CD4-positive, alpha-beta T cell treated with Interleukin-10 for 1 hour (primary cell): ENCODE data around the gene ITPRID1.

Source experiments
- DNase-seq: peaks from one replicate; pipeline ENCODE4 v3.0.0-alpha.2; 2020

ITPRID1 gene

GRCh38 chr7:31642681-31643115 is 128.8 kb downstream of the ITPRID1 start:
- no peak for DNase-seq

GRCh38 chr7:31646942-31647341 is 133.1 kb downstream of the ITPRID1 start:
- no peak for DNase-seq

GRCh38 chr7:31647511-31647910 is 133.6 kb downstream of the ITPRID1 start:
- no peak for DNase-seq

GRCh38 chr7:31648288-31648687 is 134.4 kb downstream of the ITPRID1 start:
- DNase-seq: no peak

- no peak for DNase-seq
Observed at GRCh38 chr7:31648880-31649279, 135.0 kb downstream of the ITPRID1 start.

GRCh38 chr7:31651234-31652062 is 137.6 kb downstream of the ITPRID1 start:
- DNase-seq: no peak

- no peak for DNase-seq
Observed at GRCh38 chr7:31652063-31652326, 138.1 kb downstream of the ITPRID1 start.

- no peak for DNase-seq
Observed at GRCh38 chr7:31663072-31663471, 149.2 kb downstream of the ITPRID1 start.

GRCh38 chr7:31664890-31665289 is 151.0 kb downstream of the ITPRID1 start:
- no peak for DNase-seq

- DNase-seq: no peak
Observed at GRCh38 chr7:31665546-31665945, 151.7 kb downstream of the ITPRID1 start.

- no peak for DNase-seq
Observed at GRCh38 chr7:31669461-31669860, 155.6 kb downstream of the ITPRID1 start.

- DNase-seq: no peak
Observed at GRCh38 chr7:31679574-31680305, 165.8 kb downstream of the ITPRID1 start.

GRCh38 chr7:31683445-31684225 is 169.7 kb downstream of the ITPRID1 start:
- no peak for DNase-seq

- DNase-seq: no peak
Observed at GRCh38 chr7:31687024-31687748, 173.3 kb downstream of the ITPRID1 start, which contains the start of gene PPP1R17. Gene PPP1R17, plus strand, starts transcription at chr7:31687215. Its CDS starts 5,227 bp downstream, at chr7:31692442.

GRCh38 chr7:31688372-31688771 is 174.5 kb downstream of the ITPRID1 start:
- peak; percentile 2 for DNase-seq

- no peak for DNase-seq
Observed at GRCh38 chr7:31688996-31689395, 175.1 kb downstream of the ITPRID1 start.

GRCh38 chr7:31690935-31691334 is 177.0 kb downstream of the ITPRID1 start:
- no peak for DNase-seq

- DNase-seq: no peak
Observed at GRCh38 chr7:31692451-31692850, 178.6 kb downstream of the ITPRID1 start.

- DNase-seq: no peak
Observed at GRCh38 chr7:31692871-31693270, 179.0 kb downstream of the ITPRID1 start.

- DNase-seq: no peak
Observed at GRCh38 chr7:31695859-31696614, 182.1 kb downstream of the ITPRID1 start.

- DNase-seq: no peak
Observed at GRCh38 chr7:31699050-31699449, 185.2 kb downstream of the ITPRID1 start.

GRCh38 chr7:31702354-31702753 is 188.5 kb downstream of the ITPRID1 start:
- DNase-seq: no peak
